AG10803 (cell line): ENCODE measurements around the gene ANKMY2.

Source experiments
- DNase-seq: peaks from one replicate; pipeline ENCODE4 v3.0.0; 2010; ENCODE audit warnings: low read depth
- H3K4me3 ChIP-seq: 2 replicates; pipeline ENCODE4 v1.5.1; 2011; ENCODE audit warnings: mild to moderate bottlenecking, low read length, control low read depth
- CTCF ChIP-seq: conservative IDR thresholded peaks from 2 replicates; pipeline ENCODE4 v1.5.1; 2011; ENCODE audit warnings: mild to moderate bottlenecking, low read length, control low read depth, inconsistent platforms

The ANKMY2 gene

GRCh38 chr7:16581286-16581685, 64.3 kb downstream of the ANKMY2 start:
- H3K4me3 ChIP-seq: no peak overlapping the region
- DNase-seq: no peak
- no peak for TF ChIP-seq CTCF

- TF ChIP-seq CTCF: no peak
- no peak overlapping the region for H3K4me3 ChIP-seq
- DNase-seq: no peak
Measured at GRCh38 chr7:16579216-16579615, 66.3 kb downstream of the ANKMY2 start.

GRCh38 chr7:16571941-16572340, 73.6 kb downstream of the ANKMY2 start:
- no peak overlapping the region for H3K4me3 ChIP-seq
- no peak for TF ChIP-seq CTCF
- DNase-seq: no peak

GRCh38 chr7:16564909-16565426, 80.6 kb downstream of the ANKMY2 start:
- DNase-seq: peak; percentile 40
- TF ChIP-seq CTCF: peak; percentile 86
- H3K4me3 ChIP-seq: no peak overlapping the region

GRCh38 chr7:16564023-16564380, 81.6 kb downstream of the ANKMY2 start:
- no peak for DNase-seq
- no peak for TF ChIP-seq CTCF
- no peak overlapping the region for H3K4me3 ChIP-seq

GRCh38 chr7:16563281-16564022, 82.1 kb downstream of the ANKMY2 start:
- no peak for DNase-seq
- TF ChIP-seq CTCF: no peak
- no peak overlapping the region for H3K4me3 ChIP-seq
